GM12891 (cell line): ENCODE data around the gene PIGV.

Source experiments
- DNase-seq: peaks from one replicate; pipeline ENCODE4 v3.0.0; 2011; ENCODE audit warnings: low spot score; ENCODE audit not compliant: insufficient read length
- FAIRE-seq: peaks from 2 replicates; lab custom pipeline; 2011; peaks lifted over from hg19 to GRCh38; lab: Jason Lieb, UNC
- PAX5 ChIP-seq: IDR thresholded peaks from 2 replicates; pipeline ENCODE4 v1.6.1; 2011; ENCODE audit warnings: low read length, moderate library complexity, mild to moderate bottlenecking; ENCODE audit not compliant: insufficient read depth, severe bottlenecking
- POLR2A ChIP-seq: IDR thresholded peaks from 2 replicates; pipeline ENCODE4 v1.6.1; 2011; ENCODE audit warnings: low read depth, low read length, control low read depth
- POLR2AphosphoS5 ChIP-seq: IDR thresholded peaks from 2 replicates; pipeline ENCODE4 v1.6.1; 2011; ENCODE audit warnings: low read depth, low read length, control low read depth
- POU2F2 ChIP-seq: IDR thresholded peaks from 2 replicates; pipeline ENCODE4 v1.6.1; 2011; ENCODE audit warnings: low read depth, mild to moderate bottlenecking, control low read depth, low read length, moderate library complexity
- SPI1 ChIP-seq: IDR thresholded peaks from 2 replicates; pipeline ENCODE4 v1.6.1; 2011; ENCODE audit warnings: low read depth, low read length, control low read depth
- TAF1 ChIP-seq: IDR thresholded peaks from 2 replicates; pipeline ENCODE4 v1.6.1; 2011; ENCODE audit warnings: low read depth, low read length, control low read depth

The PIGV gene

DNA sequence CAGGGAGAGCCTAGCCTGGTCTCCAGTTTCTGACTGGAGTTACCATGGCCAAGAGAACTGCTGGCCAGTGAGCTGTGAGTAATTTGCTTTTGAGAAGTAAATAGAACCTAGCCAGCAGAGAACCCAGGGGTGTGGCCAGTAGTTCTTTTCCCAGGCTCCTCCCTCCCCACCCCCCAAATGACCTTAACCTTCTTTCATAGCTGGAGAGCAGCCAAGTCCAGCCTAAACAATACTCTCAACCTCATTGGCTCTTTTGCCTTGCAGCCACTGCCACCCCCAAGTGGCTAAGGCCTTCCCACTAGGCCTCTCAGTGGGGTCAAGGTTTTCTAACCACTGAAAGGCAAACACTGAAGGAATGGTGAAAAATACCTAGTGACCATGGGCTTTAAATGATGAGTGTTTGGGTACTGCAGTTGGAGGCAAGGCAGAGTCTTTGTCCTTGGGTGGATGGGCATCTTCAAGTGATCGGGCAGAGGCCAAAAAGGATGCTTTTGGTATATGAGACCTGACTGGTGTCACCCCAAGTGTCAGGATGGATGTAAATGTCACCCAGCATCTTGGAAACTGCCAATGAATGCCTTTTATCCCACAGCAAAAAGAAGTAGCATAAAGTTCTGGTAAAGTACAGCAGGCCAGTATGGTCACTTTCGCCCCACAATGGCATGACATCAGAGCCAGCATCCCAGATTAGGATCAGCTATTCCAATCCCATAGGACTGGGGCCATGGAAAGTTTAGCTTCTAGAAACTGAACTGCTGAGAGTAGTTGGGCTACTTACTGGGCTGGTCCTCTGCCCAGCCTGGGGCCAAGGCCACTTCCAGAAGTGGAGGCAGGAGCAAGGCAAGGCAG lies 3.5 kb upstream of the PIGV start:
- TF ChIP-seq POLR2AphosphoS5 = no peak
- TF ChIP-seq PAX5 = no peak
- no peak for TF ChIP-seq TAF1
- no peak for TF ChIP-seq POLR2A
- TF ChIP-seq POU2F2 = no peak
- TF ChIP-seq SPI1 = no peak
- DNase-seq (no peak), FAIRE-seq (no peak)

DNA sequence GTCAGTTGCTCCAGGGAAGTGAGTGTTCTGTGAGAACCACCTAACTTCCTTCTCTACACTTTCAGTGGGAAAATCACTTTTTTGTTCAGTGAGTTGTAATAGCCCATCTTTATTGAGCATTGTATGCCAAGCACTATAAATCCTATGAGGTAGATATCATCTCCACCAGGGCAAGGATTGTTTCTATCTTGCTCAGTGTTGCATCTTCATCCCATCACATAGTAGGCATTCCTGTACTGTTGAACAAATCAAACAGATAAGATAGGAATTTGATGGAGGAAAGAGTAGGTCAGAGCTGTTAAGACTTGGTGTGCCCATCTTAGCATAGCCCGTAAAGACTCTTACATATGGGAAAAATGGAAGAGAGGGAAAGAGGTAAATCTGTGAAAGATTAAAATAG lies 2.9 kb upstream of the PIGV start:
- TF ChIP-seq SPI1 (no peak), POLR2AphosphoS5 (no peak), PAX5 (no peak), POU2F2 (no peak), POLR2A (no peak), TAF1 (no peak)
- FAIRE-seq (no peak), DNase-seq (no peak)

GRCh38 chr1:26785611-26786436 lies 1.9 kb upstream of the PIGV start:
- no peak for DNase-seq
- no peak for FAIRE-seq

GRCh38 chr1:26786437-26787380 lies 1.0 kb upstream of the PIGV start:
- peak; percentile 57 for TF ChIP-seq POLR2A
- no peak for TF ChIP-seq TAF1
- no peak for TF ChIP-seq SPI1
- peak; percentile 56; the same call in 1 of the 2 replicates for TF ChIP-seq POLR2AphosphoS5
- no peak for TF ChIP-seq PAX5
- peak; percentile 47; the same call in 1 of the 2 replicates for TF ChIP-seq POU2F2
- peak; percentile 48 for DNase-seq
- peak; percentile 93 for FAIRE-seq

More at GRCh38 chr1:26785611-26786436, 1.9 kb upstream of the PIGV start:
- TF ChIP-seq SPI1 = peak; percentile 43; the same call in 1 of the 2 replicates
- TF ChIP-seq TAF1 = no peak

- FAIRE-seq (no peak), DNase-seq (peak; percentile 50)
- TF ChIP-seq TAF1 = peak; percentile 56; the same call in 1 of the 2 replicates
- 0 out of 2 replicates have a peak, but pooled peaks have one; percentile 44 for TF ChIP-seq POLR2AphosphoS5
- TF ChIP-seq SPI1 = no peak
- 0 out of 2 replicates have a peak, but pooled peaks have one; percentile 2 for TF ChIP-seq POLR2A
Measured at GRCh38 chr1:26787381-26787705, 407 bp upstream of the PIGV start.

DNA sequence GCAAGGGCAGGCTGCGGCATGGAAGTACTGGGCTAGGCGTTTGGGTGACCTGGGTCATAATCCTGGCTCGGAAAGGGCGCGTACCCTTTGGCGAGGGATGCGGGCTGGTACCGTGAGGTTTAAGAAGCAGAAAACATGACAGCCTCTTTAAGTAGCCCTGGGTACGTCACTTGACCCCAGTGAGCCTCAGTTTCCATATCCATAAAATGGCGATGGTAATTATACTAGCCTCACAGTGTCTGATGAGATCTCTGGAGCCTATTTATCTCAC lies 700 bp downstream of the PIGV start:
- no peak for TF ChIP-seq PAX5
- TF ChIP-seq POLR2A = no peak
- peak; percentile 17; the same call in 1 of the 2 replicates for TF ChIP-seq POLR2AphosphoS5
- DNase-seq = no peak

DNA sequence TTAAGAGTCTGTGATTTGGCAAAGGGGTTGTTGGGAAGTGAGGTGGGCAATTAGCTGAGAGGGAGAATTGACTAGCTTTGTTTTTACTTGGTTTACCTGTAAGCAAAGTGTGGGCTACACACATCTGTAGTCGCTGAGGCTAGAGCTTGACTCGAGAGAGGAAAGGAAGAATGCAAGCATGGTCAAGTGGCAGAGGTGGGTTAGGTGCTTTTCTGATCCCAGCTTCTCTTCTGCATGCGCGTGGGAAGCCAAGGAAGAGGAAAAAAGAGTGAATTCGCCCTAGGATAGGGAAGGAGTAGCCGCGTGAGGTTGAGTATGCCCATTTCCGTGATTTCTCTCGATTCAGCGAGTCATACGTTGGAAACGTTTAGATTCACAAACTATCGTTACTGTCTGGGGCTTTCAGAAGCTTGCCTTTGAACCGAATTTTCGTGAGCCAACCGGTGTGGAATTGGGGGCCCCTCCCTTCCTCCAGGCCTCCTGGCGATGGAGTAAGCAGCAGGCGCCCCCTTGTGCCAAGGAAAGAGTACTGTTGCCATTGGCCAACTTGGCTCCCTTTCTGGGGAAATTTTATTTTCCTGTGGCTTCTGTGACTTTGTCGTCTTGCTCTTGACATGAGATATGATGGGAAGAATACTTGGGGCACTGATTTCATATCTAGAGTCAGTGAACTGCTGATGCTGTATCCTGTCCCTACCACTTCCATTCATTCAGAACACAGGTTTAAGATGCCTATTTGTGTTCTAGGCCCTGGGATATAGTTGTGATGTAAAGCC lies 1.3 kb downstream of the PIGV start:
- peak; percentile 68 for DNase-seq
- FAIRE-seq = peak; percentile 84
- TF ChIP-seq POU2F2 = 0 out of 2 replicates have a peak, but pooled peaks have one; percentile 21
- no peak for TF ChIP-seq SPI1
- TF ChIP-seq TAF1 = peak; percentile 38; the same call in 1 of the 2 replicates
- peak; percentile 73; the same call in 1 of the 2 replicates for TF ChIP-seq POLR2A
- TF ChIP-seq PAX5 = no peak
- TF ChIP-seq POLR2AphosphoS5 = no peak

More for the DNA sequence above, 700 bp downstream of the PIGV start:
- FAIRE-seq = no peak

- no peak for FAIRE-seq
- TF ChIP-seq TAF1 (no peak), POLR2A (no peak), SPI1 (no peak), POU2F2 (no peak), PAX5 (no peak)
Measured at GRCh38 chr1:26789612-26789865, 1.8 kb downstream of the PIGV start.

GRCh38 chr1:26789931-26790330 lies 2.2 kb downstream of the PIGV start:
- DNase-seq = no peak
- TF ChIP-seq TAF1 = no peak
- no peak for FAIRE-seq

More at GRCh38 chr1:26789612-26789865, 1.8 kb downstream of the PIGV start:
- DNase-seq = no peak
